Ishikawa (cell line): ENCODE results near the gene LAMB3.

Source experiments
- CEBPB ChIP-seq: IDR thresholded peaks from 2 replicates; pipeline ENCODE4 v1.6.1; 2012
- CREB1 ChIP-seq: IDR thresholded peaks from 2 replicates; pipeline ENCODE4 v1.6.1; 2012; ENCODE audit warnings: low read depth
- EGR1 ChIP-seq: IDR thresholded peaks from 2 replicates; pipeline ENCODE4 v1.6.1; 2012
- EP300 ChIP-seq: IDR thresholded peaks from 2 replicates; pipeline ENCODE4 v1.6.1; 2012; ENCODE audit warnings: borderline replicate concordance
- FOXM1 ChIP-seq: IDR thresholded peaks from 2 replicates; pipeline ENCODE4 v1.6.1; 2012; ENCODE audit warnings: low read depth, borderline replicate concordance
- MAX ChIP-seq: IDR thresholded peaks from 2 replicates; pipeline ENCODE4 v1.6.1; 2012
- NFIC ChIP-seq: IDR thresholded peaks from 2 replicates; pipeline ENCODE4 v1.6.1; 2012
- RAD21 ChIP-seq: IDR thresholded peaks from 2 replicates; pipeline ENCODE4 v1.6.1; 2012; ENCODE audit warnings: low read depth
- REST ChIP-seq: IDR thresholded peaks from 2 replicates; pipeline ENCODE4 v1.6.1; 2012; ENCODE audit warnings: low read depth, mild to moderate bottlenecking
- TAF1 ChIP-seq: IDR thresholded peaks from 2 replicates; pipeline ENCODE4 v1.6.1; 2012; ENCODE audit warnings: low read depth, mild to moderate bottlenecking
- TCF12 ChIP-seq: IDR thresholded peaks from 2 replicates; pipeline ENCODE4 v1.6.1; 2012; ENCODE audit warnings: low read depth
- TEAD4 ChIP-seq: IDR thresholded peaks from 2 replicates; pipeline ENCODE4 v1.6.1; 2012
- USF1 ChIP-seq: IDR thresholded peaks from 2 replicates; pipeline ENCODE4 v1.6.1; 2012
- YY1 ChIP-seq: IDR thresholded peaks from 2 replicates; pipeline ENCODE4 v1.6.1; 2012; ENCODE audit warnings: low read depth

- TF ChIP-seq CREB1 (no peak), EP300 (no peak), MAX (no peak), YY1 (no peak), TCF12 (no peak), USF1 (no peak), FOXM1 (no peak), RAD21 (no peak), EGR1 (no peak), NFIC (no peak), TAF1 (no peak), REST (no peak), TEAD4 (no peak), CEBPB (no peak)
Observed at GRCh38 chr1:209607102-209607794, 45.0 kb downstream of the LAMB3 start.
